ENCODE data around the gene PRKG1. TPM values are rescaled to one million over a fixed set of nuclear protein-coding genes. Genes with fewer than 3 reads are reported as not detected.

Gene PRKG1
- total and polyA plus RNA-seq, 2 experiments from 2014 or later = 18.2 to 21.1 TPM

- H3K4me3 ChIP-seq = no peak overlapping the region
- TF ChIP-seq CTCF (conservative IDR thresholded peaks at IDR 0.05; ENCODE audit: low read depth in 2 of 2) = no peak
- TF ChIP-seq NANOG (IDR thresholded peaks at IDR 0.05; ENCODE audit: borderline replicate concordance) = no peak
- TF ChIP-seq EZH2 (IDR thresholded peaks at IDR 0.05; ENCODE audit: low read depth, unreplicated experiment) = no peak
- no peak for TF ChIP-seq JUNB (IDR thresholded peaks at IDR 0.05; ENCODE audit: unreplicated experiment)
- no peaks in the 10 kb centered on the region for H4K20me1 ChIP-seq (replicated peaks; ENCODE audit: insufficient read depth)
- H2AFZ ChIP-seq = no peak overlapping the region
- H3K79me2 ChIP-seq (replicated peaks; ENCODE audit: insufficient read depth) = no peaks in the 10 kb centered on the region
- H3K27me3 Mint-ChIP-seq (ENCODE audit: insufficient read depth, low read depth, poor library complexity) = no peaks in the 10 kb centered on the region
- H3F3A ChIP-seq (replicated peaks; ENCODE audit: low read depth) = no peaks in the 10 kb centered on the region
- no peak overlapping the region for H3K4me3 Mint-ChIP-seq
- no peak overlapping the region for H3K27ac ChIP-seq (ENCODE audit: low read depth)
- no peak overlapping the region for H3K4me2 ChIP-seq
- DNase-seq (ENCODE audit: low spot score) (no peak), ATAC-seq (no peak)
- H3K9me2 ChIP-seq (ENCODE audit: insufficient read depth) = no peaks in the 10 kb centered on the region
- peaks cover 2% of the 10 kb centered on the region; the same call in 2 of the 3 replicates for H3K9me3 Mint-ChIP-seq
- peaks cover under 1% of the 10 kb centered on the region; the same call in 2 of the 3 replicates for H3K36me3 Mint-ChIP-seq (ENCODE audit: low read depth)
- H3K36me3 ChIP-seq (ENCODE audit: insufficient read depth) = no peaks in the 10 kb centered on the region
- H3K27ac Mint-ChIP-seq = no peak overlapping the region
- peaks cover 2% of the 10 kb centered on the region; the same call in 1 of the 3 replicates for H3K4me1 Mint-ChIP-seq
- H3K4me1 ChIP-seq (ENCODE audit: insufficient read depth) = no peaks in the 10 kb centered on the region
- H3K27me3 ChIP-seq (ENCODE audit: insufficient read depth) = no peaks in the 10 kb centered on the region
Measured at GRCh38 chr10:52283174-52283573, 1208.9 kb downstream of the PRKG1 start.

- H3K27me3 Mint-ChIP-seq (ENCODE audit: insufficient read depth, low read depth, poor library complexity) = no peaks in the 10 kb centered on the region
- Histone ChIP-seq H3K4me1 (ENCODE audit: insufficient read depth) (no peaks in the 10 kb centered on the region), H3K9me2 (ENCODE audit: insufficient read depth) (no peaks in the 10 kb centered on the region), H3K36me3 (ENCODE audit: insufficient read depth) (no peaks in the 10 kb centered on the region), H3K4me3 (no peak overlapping the region), H4K20me1 (replicated peaks; ENCODE audit: insufficient read depth) (no peaks in the 10 kb centered on the region), H3F3A (replicated peaks; ENCODE audit: low read depth) (no peaks in the 10 kb centered on the region), H3K27me3 (ENCODE audit: insufficient read depth) (no peaks in the 10 kb centered on the region), H2AFZ (no peak overlapping the region), H3K4me2 (no peak overlapping the region), H3K79me2 (replicated peaks; ENCODE audit: insufficient read depth) (no peaks in the 10 kb centered on the region), H3K27ac (ENCODE audit: low read depth) (no peak overlapping the region)
- peaks cover 2% of the 10 kb centered on the region; the same call in 1 of the 3 replicates for H3K4me1 Mint-ChIP-seq
- no peak overlapping the region for H3K27ac Mint-ChIP-seq
- DNase-seq (ENCODE audit: low spot score) (no peak), ATAC-seq (no peak)
- H3K9me3 Mint-ChIP-seq = no peaks in the 10 kb centered on the region
- TF ChIP-seq STAT1 (IDR thresholded peaks at IDR 0.05; ENCODE audit: unreplicated experiment) (no peak), ETS1 (IDR thresholded peaks at IDR 0.05) (no peak), ZNF462 (CRISPR knock-in tag; IDR thresholded peaks at IDR 0.05) (no peak), NANOG (IDR thresholded peaks at IDR 0.05; ENCODE audit: borderline replicate concordance) (no peak), EZH2phosphoT487 (IDR thresholded peaks at IDR 0.05; ENCODE audit: unreplicated experiment) (no peak), CREB1 (CRISPR knock-in tag; IDR thresholded peaks at IDR 0.05; ENCODE audit: low read depth) (no peak)
- H3K4me3 Mint-ChIP-seq = no peak overlapping the region
- H3K36me3 Mint-ChIP-seq (ENCODE audit: low read depth) = no peaks in the 10 kb centered on the region
Measured at GRCh38 chr10:52284416-52285013, 1210.2 kb downstream of the PRKG1 start.

Measured in GM23338 (cell line).